ENCODE data around the gene HDAC9.
A peak's percentile ranks its signal among the peaks of the same experiment; 100 is the strongest.

The HDAC9 gene

DNA sequence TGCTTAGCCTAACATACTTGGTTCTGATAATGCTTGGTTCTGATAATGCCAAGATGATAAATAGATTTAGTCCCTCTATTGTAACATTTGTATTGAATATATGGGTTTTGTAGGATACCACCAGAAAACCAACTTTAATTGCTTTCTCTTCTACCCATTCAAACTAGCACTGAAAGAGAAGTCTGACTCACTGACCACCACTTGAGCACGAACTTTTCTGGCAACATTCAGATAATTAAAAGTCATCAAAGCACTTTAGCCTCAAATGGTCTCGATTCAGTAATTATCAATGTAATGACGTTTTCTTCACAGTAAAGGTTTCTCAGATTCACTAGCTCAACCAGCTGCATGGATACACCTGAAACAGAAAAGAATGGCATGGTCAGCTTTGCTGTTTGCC is 63.0 kb downstream of the HDAC9 start:
- no peak for DNase-seq

DNA sequence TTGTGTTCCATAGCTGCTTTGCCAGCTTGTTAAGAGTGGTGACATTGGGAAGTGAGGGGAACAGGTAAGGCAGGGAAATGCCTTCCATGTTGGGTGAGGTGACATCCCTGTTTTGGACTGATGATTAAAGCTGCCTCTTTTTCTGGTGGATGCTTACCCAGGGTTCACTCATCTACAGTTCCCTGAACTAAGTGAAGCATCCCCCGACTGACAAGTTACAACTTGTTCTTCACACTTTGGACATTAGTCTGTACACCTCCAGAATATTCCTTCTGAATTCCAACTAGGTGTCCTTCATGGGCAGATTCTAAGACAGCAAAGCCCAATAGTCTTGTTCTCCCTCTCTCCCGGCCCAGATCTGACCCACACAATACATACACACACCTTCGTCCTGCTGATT is 63.4 kb downstream of the HDAC9 start:
- DNase-seq: no peak

DNA sequence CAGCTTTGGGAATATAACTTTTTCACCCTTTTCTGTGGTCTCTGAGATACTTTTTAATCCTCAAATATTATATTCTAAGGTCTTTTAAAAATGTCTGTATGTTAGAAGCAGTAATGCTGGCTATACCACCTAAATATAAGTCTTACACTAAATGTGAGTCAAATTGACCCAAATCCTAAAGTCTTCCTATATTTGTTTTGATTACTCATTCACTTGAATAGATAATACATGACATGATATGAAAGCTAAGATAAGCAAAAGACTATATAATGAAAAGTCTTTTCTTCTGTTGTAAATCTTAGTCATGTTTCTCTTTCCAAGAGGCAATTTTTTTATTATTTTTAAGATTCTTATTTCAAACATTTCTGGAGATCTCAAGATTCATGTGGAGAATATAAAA is 64.2 kb downstream of the HDAC9 start:
- no peak for DNase-seq

DNA sequence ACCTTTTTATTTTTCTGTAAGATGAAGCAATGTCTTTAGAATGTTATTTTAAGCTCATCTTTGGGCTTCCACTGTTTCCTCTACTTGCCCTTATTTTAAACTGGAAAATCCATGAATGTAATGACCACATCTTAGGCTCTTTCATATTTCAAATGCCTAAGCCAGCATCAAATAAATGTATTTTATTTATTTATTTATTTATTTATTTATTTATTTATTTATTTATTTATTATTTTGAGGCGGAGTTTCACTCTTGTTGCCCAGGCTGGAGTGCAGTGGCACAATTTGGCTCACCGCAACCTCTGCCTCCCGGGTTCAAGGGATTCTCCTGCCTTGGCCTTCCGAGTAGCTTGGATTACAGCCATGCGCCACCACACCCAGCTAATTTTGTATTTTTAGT is 69.2 kb downstream of the HDAC9 start:
- DNase-seq: no peak

DNA sequence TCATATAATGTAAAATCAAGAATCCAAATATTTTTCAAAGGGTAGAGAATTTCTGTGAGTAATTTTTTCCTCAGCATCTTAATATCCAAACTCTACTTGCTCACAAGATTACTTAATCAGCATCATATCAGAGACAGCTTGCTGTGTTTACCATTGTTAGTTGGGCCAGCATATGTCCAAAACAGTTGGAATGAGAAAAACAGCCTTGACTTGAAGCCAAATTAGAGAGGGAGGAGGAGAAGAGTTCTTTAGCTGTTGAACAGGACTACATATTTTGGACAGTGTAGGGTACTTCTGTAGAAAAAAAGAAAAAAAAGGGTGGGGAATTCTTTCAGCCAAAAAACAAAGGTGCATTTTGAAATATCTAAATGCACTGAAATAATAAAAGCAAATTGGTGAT is 69.8 kb downstream of the HDAC9 start:
- no peak for DNase-seq

DNA sequence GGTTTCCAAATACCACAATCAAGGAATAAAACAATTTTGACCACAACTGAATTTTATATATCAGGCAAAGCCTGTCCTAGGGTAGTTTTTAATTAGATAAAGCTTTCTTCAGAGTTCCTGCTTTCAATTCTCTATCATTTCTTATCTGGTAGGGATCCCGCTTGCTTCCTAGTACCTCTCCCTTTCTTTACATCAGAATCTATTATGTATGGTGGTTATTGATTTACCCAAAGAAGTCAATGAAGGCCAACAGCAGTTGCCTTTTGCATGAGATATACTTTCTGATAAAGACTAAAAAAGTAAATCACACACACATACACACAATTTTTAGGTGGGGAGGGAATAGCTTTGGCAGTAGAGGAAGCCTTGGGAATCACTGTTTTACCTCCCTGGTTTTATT is 70.7 kb downstream of the HDAC9 start:
- no peak for DNase-seq

DNA sequence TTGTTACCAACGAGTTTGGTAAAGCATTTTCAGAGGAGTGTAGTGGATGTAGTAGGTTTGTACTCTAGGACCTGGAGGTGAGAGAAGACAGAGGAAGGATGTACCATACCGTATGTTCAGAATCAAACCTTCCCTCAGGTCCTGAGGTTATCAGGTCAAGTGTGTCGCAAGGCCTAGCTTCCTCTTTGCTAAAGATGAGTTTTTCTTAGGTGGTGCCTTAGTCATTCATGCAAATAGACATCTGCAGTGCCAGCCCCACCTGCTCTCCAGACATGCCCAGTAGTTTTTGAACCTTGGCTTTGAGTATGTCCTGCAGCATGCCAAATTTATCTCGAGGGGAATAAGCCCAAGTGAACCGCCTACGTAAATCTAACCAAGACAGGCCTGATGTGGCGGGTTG is 71.3 kb downstream of the HDAC9 start:
- DNase-seq: no peak

DNA sequence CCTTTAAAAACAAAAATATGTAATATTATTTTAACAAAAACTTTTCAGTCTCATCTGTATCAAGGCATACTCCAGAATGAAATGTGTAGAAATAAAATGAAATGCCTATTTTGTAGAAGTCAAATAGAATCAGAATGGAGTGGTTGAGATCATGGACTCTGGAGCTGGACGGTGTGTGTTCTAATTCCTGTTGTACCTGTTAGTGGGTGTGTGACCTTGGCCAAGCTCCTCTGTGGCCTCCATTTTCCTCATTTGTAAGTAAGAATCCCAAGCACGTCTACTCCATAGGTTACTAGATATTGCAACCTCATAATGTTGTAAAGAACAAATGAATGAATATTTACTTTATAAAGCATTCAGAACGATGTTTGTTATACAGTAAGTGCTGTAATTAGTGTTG is 74.9 kb downstream of the HDAC9 start:
- no peak for DNase-seq

DNA sequence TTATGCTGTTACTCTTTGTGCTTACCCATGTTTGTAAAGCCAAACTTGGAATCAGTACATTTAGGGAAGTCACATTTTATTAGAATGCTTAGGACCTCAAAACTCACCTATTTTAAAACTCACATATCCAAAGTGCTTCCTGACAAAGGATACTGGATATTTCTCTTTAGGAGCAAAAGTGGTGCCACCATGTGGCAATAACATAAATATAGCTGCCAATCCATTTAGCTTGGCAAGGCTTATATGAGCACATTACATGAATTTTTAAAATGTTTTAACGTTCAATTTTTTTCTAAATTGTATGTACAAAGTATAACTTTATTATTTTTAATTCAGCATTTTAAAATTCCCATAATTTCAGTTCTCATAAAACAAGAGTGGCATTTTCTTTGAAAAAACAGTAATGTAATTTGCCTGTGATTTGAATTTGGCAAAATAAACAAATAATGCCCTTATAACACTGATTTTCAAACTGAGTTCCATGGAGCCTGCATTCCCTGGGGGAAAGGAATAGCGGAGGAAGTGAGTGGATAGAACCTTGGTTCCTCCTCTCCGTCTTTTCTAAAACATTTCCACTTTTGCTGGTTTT is 75.4 kb downstream of the HDAC9 start:
- peak; percentile 66 for DNase-seq

DNA sequence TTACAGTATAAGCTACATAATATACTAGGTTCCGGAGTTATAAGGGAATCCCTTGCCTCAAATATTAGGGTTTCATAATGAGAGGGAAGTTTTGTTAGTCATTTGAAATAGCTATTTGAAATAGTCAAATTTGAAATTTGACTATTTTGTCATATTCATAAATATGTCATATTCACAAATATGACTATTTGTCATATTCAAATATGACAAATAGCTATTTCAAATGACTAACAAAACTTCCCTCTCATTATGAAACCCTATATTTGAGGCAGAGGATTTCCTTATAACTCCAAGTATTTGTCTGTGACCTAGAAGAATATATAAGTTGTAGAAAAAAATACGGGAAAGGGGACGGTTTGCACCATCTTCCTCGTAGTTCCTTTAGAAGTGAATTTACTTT is 76.6 kb downstream of the HDAC9 start:
- DNase-seq: no peak

DNA sequence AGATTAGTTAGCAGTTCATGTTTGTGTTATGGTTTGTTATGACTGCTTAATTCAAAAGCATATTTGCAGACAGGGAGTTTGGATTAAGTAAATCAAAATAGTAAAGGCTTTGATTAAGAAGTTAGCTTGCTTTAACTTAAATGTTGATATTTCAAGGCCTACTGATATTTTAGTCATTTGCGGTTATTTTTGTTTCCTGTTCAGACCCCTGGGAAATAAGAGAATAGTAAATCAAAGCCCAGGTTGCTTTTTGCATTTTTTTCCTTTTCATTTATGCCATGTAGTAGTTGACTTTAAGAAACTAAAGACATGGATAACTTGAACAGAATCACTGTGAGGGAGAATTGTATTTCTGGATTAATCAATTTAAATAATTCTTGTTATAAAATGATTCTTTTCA is 77.3 kb downstream of the HDAC9 start:
- DNase-seq: no peak

DNA sequence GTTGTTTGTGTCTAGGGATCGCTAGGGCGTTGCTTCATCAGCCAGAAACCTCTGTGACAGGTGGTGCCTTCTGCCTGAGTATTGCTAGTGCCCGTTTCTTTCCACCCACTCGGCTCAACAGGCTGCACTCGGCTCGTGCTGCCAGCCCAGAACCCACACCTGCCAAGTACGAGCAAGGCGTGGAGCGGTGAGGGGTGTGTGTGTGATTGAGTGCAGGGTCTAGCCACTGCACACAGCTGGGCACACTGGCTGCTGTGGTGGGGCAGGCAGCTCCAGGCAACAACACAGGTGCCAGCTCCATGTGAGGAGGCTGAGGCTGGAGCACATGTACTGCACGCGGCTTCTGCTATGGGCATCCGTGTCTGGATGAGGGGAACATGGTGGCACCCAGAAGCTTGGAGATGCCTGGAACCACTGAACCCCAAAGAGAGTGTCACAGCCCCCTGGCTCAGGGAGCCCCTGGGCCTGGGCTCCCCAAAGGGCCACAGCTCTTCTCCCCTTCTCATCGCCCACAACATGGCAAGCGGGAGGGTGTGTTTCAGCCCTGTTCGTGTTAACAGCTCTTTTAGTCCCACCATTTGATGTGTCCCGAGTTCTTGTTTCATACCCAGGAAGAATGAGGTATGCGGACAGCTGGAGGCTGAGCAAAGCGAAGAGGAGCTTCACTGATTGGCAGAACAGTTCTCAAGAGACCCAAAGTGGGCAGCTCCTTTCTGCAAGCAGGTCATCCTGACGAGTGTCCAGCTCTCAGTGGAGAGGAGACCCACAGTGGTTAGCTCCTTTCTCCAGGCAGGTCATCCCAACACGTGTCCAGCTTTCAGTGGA is 78.1 kb downstream of the HDAC9 start:
- no peak for DNase-seq

DNA sequence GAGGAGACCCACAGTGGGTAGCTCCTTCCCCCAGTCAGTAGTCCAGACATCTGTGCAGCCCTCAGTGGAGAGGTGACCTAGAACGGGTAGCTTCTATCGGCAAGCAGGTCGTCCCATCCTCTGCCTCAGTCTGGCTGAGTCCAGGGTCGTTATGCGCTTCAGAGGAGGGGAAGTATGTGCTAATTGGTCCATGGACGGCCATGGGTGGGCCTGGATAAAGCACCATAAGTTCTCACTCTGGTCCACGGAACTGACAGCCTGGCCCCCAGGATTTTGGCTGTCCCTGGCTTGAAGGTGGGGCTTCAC is 78.6 kb downstream of the HDAC9 start:
- no peak for DNase-seq

DNA sequence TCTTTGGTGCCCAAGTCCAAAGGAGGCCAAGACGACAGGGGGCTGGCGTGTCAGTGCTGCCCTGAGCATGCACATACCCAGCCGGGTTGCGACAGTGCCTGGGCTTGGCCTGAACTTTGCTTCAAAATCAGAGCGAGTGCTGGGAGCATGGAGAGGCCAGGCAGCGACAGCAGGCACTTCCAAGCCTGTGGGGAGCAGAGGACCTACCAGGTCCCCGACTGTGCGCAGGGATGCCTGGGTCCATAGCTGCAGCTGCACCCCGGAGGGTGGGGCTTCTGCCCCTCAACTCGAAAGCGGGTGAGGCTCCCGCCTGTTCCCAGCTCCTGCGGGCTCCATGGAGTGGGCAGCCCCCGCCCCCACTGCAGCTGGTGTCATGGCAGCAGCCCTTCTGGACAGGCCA is 79.1 kb downstream of the HDAC9 start:
- no peak for DNase-seq

DNA sequence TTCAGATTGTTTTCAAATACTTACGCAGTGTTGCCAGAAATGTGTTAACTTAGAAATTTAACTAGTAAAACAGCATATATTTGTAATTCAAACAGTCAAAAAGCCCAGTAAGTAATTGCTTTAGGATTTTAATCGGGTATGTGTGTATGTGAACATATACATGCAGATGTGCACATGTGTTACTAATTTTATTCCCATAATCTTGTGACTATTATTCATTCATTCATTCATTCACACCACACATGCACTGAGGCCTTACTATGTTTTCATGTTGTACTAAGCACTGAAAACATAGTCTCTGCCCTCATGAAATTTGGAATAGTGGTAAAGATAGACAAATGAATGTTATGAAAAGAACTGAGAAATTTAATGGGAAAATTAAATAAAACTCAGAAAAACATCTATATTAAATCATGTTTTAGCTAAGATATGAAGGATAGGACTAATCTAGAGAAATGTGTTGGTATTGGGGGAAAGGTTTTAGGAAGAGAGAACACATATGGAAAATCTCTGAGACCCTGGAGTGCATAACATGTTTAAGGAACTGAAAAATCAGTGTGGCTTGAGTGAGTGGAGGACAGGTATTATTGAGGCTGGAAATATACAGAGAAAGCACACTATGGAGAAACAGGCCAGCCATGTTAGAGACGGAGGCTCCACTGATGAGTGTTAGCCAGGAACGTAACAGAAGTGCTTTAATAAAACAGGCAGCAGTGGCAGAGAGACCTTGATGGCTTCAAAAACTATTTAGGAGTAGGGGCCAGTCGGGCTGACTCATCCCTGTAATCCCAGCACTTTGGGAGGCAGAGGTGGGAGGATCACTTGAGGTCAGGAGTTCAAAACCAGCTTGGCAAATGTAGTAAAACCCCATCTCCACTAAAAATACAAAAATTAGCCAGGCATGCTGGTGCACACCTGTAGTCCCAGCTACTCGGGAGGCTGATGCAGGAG is 80.3 kb downstream of the HDAC9 start:
- no peak for DNase-seq

DNA sequence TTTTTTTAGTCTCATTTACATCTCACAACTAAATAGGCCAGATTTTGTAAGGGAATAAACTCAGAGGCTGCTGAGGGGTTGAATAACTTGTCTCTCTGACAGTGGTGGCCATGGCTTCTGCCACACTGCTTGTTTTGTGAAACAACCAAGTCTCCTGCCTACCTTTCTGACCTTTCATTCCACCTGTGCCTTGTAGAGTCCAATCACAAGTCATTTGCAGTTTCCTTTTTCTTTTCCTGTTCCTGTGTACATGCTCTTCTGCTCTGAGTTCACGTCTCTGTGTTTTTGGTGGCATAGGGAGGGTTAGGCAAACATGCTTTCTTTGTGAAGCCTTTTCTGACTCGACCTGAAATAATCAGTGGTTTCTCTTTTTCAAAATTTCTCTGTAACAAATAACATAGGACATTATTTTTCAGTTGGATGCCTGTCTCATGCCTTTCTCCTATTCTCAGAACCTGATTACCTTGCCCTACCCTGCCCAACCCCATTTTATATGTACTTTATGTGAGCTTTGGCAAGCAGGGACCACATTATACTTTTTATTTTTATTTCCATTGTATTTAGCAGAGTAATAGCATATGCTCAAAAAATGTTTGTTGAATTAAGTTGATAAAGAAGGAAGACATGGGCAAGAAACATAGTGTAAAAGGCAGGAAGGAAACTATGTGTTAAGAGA is 81.7 kb downstream of the HDAC9 start:
- no peak for DNase-seq

DNA sequence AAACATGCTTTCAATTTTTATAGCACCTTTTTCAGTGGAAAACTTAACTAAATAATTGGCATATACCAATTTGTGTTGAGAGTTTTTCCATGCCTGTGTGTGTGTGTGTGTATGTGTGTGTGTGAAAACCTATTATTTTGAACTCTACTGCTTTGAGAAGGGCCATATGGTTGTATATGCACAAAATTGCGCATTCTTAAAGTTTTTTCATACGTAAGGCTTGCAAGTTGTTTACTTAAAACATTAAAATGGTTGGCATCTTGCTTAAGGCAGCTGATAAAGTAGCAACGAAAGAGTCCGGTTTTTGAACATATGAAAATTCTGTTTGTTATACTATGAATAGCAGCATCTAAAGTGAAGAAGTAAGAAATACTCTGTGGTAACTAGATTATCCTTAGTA is 84.1 kb downstream of the HDAC9 start:
- no peak for DNase-seq

DNA sequence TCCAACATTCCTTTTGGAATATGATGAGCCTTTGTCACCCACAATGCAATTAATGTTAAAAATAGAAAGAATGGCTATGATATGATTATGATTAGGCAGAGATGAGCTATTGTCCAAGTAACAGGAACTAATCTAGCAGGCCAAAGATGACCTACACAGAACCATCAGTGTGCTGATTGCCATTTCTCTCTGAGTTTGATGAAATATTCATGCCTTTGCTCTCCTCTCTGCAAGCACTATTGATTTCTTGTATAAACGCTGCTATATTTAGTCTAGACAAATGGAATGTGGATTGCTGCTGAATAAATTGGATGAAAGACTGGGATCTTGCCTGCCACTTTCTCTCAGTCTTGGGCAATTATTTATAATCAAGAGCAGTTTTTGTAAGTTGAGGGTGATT is 85.4 kb downstream of the HDAC9 start:
- DNase-seq: peak; percentile 26

DNA sequence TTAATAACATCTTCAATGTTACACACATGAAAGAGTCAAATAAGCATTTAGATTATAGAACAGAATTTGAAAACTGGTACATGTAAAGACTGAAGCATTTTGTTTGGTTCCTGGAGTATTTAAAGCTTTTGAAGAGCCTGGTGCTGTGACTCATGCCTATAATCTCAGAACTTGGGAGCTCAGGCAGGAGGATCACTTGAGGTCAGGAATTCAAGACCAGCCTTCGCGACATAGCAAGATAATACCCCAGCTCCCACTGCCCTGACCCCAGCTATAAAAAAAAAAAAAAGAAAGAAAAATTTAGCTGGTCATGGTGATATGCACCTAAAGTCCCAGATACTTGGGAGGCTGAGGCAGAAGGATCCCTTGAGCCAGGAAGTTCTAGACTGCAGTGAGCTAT is 87.8 kb downstream of the HDAC9 start:
- peak; percentile 49 for DNase-seq

DNA sequence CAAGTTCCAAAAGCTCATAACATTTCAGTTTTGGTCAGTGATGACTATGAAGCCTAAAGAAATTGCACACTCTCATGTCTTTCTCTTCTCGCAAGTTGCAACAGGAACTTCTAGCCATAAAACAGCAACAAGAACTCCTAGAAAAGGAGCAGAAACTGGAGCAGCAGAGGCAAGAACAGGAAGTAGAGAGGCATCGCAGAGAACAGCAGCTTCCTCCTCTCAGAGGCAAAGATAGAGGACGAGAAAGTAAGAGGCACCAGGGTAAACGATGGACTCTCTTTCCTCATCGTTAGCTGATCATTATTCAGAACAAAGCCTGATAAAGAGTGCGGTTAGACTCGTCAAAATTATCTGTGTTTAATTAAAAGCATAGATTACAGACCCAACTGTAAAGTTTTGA is 94.7 kb downstream of the HDAC9 start:
- DNase-seq: no peak

DNA sequence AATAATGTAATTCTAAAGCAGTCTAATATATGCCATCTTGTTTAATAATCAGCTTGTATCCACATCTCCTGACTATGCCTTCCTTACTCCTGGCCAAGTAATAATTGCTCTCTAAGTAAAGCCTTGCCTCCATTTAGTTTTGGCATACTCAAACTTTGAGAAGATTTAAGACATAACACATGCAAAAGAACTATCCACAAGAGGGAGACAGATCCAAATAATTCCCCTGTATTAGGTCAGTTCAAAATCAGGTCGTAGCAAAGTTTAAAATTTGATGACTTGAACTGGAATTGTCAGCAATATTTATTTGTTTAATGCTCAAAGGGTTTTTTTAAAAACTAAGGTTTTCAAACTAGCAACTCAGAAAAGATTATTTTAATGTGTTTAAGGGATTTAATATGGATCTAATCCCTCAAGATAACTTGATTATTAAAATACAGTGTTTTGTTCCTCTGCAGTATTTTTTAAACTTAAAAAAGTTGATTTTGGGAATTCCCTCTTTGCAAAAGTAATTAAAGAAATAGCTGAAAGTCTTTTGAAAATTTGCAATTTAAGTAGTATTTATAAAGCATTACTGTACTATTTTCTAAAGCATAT is 95.3 kb downstream of the HDAC9 start:
- peak; percentile 76 for DNase-seq

DNA sequence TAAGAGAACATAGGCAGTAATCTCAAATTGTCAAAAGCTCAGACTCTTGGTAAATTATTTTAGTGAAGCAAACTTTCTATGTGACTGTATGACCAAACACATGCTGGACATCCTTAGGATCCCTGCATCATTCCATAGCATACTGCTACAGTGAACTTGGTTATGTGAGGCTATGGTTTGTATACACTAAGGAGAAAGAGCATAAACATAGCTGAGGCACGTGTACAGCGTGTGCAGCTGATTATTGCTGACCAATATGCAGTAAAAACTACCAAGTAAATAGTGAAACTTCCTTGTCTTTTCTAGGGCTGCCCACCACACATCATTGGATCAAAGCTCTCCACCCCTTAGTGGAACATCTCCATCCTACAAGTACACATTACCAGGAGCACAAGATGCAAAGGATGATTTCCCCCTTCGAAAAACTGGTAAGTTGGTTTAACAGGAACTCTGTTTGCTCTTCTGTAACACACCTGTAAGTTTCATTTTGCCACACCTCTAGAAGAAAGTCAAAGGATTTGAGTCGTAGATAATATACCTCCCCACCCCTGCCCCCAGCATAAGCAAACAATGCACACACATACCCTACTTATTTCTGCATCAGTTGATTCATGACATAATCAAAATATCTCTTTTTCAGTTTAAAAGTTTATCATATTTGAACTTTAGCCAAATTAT is 98.2 kb downstream of the HDAC9 start:
- DNase-seq: no peak
